Left cardiac atrium (tissue), 4 donors: ENCODE measurements around the gene PRKACA. TPM values are rescaled to one million over a fixed set of nuclear protein-coding genes. Genes with fewer than 3 reads are reported as not detected.

ENCODE experiments used
- ATAC-seq, 2 donors: fragments of 200-7000 bp; cut with Tn5 transposase; one replicate each; pipeline ENCODE4 v1.9.1; 2020; ENCODE audit warnings: mild to moderate bottlenecking in 2 of 2, moderate library complexity in 2 of 2
- DNase-seq: peaks from one replicate; pipeline ENCODE4 v3.0.0-alpha.2; 2020
- intact Hi-C, 2 donors: fragments of 100-400 bp; cut with DNase I; formaldehyde crosslinking; loops; one replicate each; pipeline versions ENCODE4 v1.14.1 to v1.15.1; 2022 to 2023
- total RNA-seq, 2 donors: library from RNA; stranded (reverse); fragmentation: NEBNext Ultra II Directional; extraction: Animal tissue kit (Norgen Biotek cat#: 25700); gene quantifications; one replicate each; pipeline ENCODE4 v1.2.1, GENCODE V29; 2021
- donor health status: DM: no; HTN: yes; CAD: no.
- donor health status: DM: no; HTN: yes; CAD: no; lungs with severe emphysema.
- donor health status: DM: yes; HTN: yes; CAD: no.
- donor health status: Dilated cardiomyopathy.

The PRKACA gene
- total RNA-seq, 2 donors from 2014 or later = 348 to 418 TPM

- DNase-seq = no peak
- no peak for ATAC-seq
- intact Hi-C loops = no loop called here
Measured at GRCh38 chr19:14086098-14086497, 31.5 kb downstream of the PRKACA start.

GRCh38 chr19:14085309-14085995 lies 32.1 kb downstream of the PRKACA start, which contains the start of gene C19orf67:
Gene C19orf67, minus strand, starts transcription at chr19:14085783. Its CDS starts 156 bp downstream, at chr19:14085627.
- DNase-seq = no peak
- no peak for ATAC-seq
- intact Hi-C loops = no loop called here

GRCh38 chr19:14082675-14082960 lies 34.9 kb downstream of the PRKACA start:
- DNase-seq = no peak
- intact Hi-C loops = loop anchor here in 1 of 2 donors (5.0 kb wide), 1 partner anchor 35 kb away; the partner anchor contains the start of gene PRKACA
- no peak for ATAC-seq

DNA sequence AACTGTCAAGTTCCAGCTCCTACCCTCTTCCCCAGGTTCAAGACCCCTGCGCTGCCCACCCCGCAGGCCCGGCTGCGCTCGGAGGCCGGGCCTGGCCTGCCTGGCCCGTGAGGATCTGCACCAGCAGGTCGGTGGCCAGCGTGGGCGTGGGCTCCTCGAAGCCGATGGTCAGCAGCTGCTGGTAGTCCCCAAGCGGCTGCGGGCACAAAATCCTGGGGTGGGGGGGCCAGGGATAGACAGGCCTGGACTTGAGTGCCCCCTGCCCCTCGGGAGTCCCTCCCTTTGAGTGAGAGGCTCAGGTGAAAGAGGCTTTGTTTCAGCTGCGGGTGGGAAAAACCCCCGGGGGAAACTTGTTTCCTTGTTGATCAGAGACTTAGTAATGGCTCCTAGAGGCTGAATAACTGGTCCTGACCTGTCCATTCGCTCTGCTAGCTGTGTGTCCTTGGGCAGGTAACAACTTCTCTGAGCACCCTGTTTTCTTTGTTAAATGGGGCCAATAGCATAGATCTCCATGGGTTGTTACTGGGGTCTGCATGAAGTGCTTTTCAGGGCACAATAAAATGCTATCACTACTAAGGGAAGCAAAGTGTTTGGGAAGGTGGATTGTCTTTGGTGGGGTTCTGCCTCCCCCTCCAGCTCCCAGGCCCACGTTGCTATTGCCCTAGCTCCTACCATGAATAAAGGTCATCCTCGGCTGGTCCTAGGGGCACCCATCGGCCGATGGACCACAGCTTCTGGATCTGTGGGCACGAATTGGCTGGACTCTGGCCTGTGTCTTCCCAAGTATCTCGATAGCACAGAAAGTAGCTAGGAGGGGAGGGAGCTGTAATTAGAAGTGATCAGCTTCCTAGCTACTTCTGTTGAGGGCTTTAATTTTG lies 35.5 kb downstream of the PRKACA start:
- intact Hi-C loops = loop anchor here in 1 of 2 donors (5.0 kb wide), 1 partner anchor 35 kb away; the partner anchor contains the start of gene PRKACA
- ATAC-seq = peak; percentile 39 to 52
- peak; percentile 66 for DNase-seq

GRCh38 chr19:14080887-14081796 lies 36.4 kb downstream of the PRKACA start:
- ATAC-seq (peak; percentile 95 to 96), DNase-seq (peak; percentile 99)
- intact Hi-C loops = loop anchor here in 1 of 2 donors (5.0 kb wide), 1 partner anchor 36 kb away; the partner anchor contains the start of gene PRKACA

DNA sequence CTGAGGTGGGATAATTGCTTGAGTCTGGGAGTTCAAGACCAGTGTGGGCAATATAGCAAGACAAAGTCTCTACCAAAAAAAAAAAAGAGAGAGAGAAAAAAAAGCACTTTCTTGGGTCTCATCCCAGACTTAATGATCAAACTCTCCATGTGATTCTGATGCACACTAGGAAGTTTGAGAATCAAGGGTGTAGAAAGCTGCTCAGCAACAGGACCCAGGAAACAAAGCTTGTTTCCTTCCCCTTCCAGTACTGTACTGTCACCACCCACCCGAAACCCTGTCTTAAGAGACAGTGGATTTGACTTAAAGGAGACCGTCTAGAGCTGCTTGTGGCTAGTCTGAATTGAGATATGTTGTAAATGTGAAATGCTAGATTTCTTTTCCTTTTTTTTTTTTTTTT lies 39.2 kb downstream of the PRKACA start:
- DNase-seq (no peak), ATAC-seq (no peak)
- intact Hi-C loops = loop anchor here in 1 of 2 donors (5.0 kb wide), 1 partner anchor 59 kb away; the partner anchor contains the start of gene ASF1B

DNA sequence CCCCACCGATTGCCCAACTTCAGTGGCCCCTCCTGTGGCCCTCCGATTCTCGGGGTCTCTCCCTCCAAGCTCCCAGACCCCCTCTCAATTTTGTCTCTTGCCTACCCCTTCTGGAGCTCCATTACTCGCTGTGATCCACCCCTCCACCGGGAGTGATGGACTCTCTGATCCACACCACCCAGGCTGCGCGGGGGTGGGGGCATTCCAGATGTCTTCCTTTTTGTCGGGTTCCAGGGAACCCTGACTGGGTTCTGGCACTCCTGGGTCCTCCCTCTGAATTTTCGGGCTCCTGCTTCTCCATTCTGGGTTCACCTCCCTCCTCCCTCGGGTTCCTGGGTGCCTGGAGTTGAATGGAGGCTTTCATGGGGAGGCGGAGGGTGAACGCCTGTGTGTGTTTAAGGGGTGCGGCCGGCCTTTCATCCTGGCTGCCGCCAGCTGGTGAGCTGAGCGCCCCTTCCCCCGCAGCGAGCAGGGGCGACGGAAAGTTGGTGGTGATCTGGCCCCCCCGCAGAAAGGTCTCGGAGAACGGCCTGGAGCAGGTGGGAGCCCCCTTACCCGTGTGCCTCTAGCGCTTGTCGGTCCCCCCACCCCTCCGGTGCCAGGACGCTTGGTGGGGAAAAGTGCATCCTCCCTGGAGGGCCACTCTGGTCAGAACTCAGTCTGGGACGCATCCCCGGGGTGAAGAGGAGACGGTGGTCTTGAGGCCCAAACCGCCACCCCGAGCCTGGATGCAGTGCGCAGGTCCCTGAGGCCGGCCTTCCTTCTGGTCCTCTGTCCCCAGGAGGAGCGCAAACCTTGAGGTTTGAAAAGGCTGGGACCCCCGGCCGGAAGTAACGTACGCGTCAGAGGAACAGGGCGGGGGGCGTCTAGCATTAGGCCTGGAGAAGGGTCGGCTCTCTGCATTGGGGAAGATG lies 43.4 kb downstream of the PRKACA start:
- DNase-seq = peak; percentile 50
- peak; percentile 2 to 8 for ATAC-seq
- intact Hi-C loops = loop anchor here (2.0 to 5.0 kb wide), 2 partner anchors 192 to 193 kb away; no protein-coding TSS in a partner anchor

DNA sequence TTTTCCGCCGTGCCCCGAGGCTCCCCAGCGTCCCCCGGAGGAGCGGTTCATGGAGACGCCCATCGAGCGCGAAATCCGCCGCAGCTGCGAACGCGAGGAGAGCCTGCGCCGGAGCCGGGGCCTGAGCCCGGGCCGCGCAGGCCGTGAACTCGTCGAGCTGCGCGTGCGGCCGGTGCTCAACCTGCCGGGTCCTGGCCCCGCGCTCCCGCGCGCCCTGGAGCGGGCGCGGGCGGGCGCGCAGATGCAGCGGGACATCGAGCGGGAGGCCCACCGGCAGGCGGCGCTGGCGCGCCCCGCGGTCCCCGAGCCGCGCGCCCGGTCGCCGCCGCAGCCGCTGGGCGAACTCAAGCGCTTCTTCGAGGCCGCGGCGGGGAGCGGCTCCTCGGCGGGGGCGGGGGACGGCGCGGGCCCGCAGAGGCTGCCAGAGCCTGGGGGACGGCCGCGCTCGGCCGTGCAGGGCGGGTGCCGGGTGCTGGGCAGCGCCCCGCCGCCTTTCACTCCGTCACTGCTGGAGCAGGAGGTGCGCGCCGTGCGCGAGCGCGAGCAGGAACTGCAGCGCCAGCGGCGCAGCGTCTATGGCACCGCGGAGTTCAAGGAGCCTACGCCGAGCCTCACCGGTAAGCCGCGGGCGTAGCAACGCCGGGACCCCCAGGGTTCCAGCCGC lies 44.2 kb downstream of the PRKACA start:
- intact Hi-C loops = loop anchor here in 1 of 2 donors (5.0 kb wide), 1 partner anchor 191 kb away; no protein-coding TSS in a partner anchor
- peak; percentile 34 to 55 for ATAC-seq

DNA sequence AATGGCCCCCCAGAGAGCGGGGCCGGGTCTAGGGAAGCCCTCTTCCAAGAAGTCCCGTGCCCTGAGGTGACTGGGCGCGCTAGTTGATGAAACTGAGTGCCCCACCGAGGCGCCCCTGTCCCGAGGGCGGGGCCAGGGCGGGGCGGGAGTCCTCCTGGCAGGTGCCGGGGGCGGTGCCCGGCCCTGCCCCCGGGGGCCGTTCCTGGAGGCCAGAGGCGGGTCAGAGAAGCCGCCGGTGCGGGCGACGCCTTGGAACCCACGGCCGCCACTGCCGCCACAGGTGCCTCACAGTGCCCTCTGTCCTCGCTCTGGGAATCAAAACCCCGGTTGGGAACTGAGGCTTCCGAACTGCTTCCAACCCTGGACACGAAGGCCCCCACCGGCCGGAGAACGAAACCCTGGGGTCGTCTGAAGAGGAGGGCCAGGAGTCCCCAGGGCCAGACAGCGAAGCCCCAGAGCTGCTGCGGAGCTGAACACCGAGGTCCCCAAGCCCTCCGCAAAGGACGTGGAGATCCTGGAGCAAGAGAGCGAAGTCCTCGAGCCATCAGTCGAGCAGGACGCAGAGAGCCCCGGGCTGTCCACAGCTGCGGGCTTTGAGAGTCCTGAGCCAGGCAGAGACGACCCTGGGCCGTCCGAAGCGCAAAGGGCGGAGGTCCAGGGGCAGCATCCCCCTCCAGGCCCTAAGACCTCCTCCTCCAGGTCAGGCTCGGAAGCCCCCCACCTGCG lies 44.9 kb downstream of the PRKACA start, which contains the start of gene MISP3:
MISP3 (plus strand) TSS at position 252 of the 726 bp plus-strand sequence. CDS start 524 bp downstream, outside the sequence.
- intact Hi-C loops = loop anchor here in 1 of 2 donors (5.0 kb wide), 1 partner anchor 190 kb away; no protein-coding TSS in a partner anchor
- peak; percentile 61 for DNase-seq
- peak; percentile 16 to 53 for ATAC-seq

More for the DNA sequence above, 44.2 kb downstream of the PRKACA start:
- peak; percentile 82 for DNase-seq

DNA sequence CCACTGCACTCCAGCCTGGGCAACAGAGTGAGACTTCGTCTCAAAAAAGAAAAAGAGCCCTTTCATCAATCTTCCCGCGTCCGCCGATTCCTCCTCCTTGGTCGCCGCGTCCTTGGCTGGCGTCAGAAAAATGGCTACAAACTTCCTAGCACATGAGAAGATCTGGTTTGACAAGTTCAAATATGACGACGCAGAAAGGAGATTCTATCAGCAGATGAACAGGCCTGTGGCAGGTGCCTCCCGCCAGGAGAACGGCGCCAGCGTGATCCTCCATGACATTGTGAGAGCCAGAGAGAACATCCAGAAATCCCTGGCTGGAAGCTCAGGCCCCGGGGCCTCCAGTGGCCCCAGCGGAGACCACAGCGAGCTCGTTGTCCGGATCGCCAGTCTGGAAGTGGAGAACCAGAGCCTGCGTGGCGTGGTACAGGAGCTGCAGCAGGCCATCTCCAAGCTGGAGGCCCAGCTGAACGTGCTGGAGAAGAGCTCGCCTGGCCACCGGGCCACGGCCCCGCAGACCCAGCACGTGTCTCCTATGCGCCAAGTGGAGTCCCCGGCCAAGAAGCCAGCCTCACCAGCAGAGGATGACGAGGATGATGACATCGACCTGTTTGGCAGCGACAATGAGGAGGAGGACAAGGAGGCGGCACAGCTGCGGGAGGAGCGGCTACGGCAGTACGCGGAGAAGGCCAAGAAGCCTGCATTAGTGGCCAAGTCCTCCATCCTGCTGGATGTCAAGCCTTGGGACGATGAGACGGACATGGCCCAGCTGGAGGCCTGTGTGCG lies 47.1 kb downstream of the PRKACA start:
- peak; percentile 52 for DNase-seq
- intact Hi-C loops = loop anchor here in 1 of 2 donors (5.0 kb wide), 1 partner anchor 188 kb away; no protein-coding TSS in a partner anchor

GRCh38 chr19:14066134-14066533 lies 51.4 kb downstream of the PRKACA start:
- ATAC-seq (no peak), DNase-seq (no peak)
- intact Hi-C loops = no loop called here

More for the DNA sequence above, 47.1 kb downstream of the PRKACA start:
- ATAC-seq = no peak

GRCh38 chr19:14063105-14063504 lies 54.5 kb downstream of the PRKACA start:
- DNase-seq = no peak
- ATAC-seq = no peak
- intact Hi-C loops = no loop called here

GRCh38 chr19:14062558-14062855 lies 55.1 kb downstream of the PRKACA start:
- DNase-seq = no peak
- intact Hi-C loops = no loop called here
- no peak for ATAC-seq

DNA sequence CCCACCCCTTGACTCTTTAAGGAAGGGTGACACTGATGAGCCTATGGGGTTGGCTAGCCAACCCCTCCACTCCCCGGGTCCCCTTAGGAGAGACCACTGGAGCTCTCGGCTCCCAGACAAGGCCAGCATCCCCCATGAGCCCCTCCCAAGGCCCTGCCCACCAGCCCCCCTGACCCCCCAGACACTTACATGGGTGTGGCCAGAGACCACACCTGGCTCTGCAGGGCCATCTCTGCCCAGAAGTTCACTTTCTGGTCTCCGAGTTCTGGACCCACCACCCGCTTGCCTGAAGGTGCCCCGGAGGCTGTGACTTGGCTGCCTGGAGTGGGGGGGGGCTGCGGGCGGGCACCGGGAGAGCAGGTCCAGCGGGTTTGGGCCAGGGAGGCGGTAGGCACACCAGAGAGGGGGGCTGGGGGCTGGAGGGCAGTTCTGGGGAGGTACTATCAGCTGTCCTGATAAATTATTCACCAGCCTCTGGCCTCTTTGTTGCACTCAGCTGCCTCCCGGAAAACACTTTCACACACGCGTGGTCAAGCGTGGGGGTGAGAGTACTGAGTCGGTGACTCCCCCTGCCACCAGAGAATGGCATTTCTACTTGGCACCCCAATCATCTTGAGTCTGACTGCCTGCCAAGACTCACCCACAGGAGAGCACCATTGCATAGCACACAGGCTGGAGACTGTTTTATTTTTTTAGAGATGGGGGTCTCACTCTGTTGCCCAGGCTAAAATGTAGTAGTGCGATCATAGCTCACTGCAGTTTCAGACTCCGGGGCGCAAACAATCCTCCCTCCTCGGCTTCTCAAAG lies 55.6 kb downstream of the PRKACA start, which contains the start of gene PALM3:
PALM3 (minus strand) TSS at position 326 of the 807 bp plus-strand sequence; CDS start at position 230, 96 bp downstream.
- ATAC-seq (no peak), DNase-seq (no peak)
- intact Hi-C loops = no loop called here
